ENCODE results near the gene GOLGA6A.

DNA sequence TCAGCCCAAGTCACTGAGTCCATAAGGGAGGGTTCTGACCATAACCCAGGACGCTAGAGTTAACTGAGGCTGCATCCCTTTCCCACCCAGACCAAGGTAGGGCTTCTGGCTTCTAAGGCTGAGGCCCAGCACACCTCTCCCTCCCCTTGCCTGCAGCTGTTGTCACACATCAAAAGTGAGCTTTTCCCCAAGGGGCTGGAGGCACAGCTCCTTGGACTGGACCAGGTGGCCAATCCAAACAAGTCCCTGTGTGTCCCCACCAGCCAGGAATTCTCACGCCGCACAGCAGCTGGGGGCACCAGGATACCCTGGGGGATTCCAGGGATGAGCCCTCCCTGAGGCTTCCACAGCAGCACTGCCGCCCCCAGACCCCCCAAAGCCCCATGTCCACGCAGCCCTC lies 25.8 kb upstream of the GOLGA6A start:
- TF ChIP-seq, protein P1, sequence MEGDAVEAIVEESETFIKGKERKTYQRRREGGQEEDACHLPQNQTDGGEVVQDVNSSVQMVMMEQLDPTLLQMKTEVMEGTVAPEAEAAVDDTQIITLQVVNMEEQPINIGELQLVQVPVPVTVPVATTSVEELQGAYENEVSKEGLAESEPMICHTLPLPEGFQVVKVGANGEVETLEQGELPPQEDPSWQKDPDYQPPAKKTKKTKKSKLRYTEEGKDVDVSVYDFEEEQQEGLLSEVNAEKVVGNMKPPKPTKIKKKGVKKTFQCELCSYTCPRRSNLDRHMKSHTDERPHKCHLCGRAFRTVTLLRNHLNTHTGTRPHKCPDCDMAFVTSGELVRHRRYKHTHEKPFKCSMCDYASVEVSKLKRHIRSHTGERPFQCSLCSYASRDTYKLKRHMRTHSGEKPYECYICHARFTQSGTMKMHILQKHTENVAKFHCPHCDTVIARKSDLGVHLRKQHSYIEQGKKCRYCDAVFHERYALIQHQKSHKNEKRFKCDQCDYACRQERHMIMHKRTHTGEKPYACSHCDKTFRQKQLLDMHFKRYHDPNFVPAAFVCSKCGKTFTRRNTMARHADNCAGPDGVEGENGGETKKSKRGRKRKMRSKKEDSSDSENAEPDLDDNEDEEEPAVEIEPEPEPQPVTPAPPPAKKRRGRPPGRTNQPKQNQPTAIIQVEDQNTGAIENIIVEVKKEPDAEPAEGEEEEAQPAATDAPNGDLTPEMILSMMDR (IDR thresholded peaks at IDR 0.05): no peak
- TF ChIP-seq ZFX (IDR thresholded peaks at IDR 0.05; ENCODE audit: borderline replicate concordance): no peak
